Posterior cingulate gyrus (tissue), 11 donors: ENCODE data around the gene SNTG2.

Experiments
- DNase-seq, 10 donors: peaks; one replicate each; pipeline versions ENCODE4 v3.0.0 to v3.0.0-alpha.2; 2020 to 2021; ENCODE audit warnings: mixed read lengths in 3 of 10
- intact Hi-C: fragments of 100-400 bp; cut with DNase I; formaldehyde crosslinking; loops from one replicate; pipeline ENCODE4 v1.15.1; 2023

The SNTG2 gene

DNA sequence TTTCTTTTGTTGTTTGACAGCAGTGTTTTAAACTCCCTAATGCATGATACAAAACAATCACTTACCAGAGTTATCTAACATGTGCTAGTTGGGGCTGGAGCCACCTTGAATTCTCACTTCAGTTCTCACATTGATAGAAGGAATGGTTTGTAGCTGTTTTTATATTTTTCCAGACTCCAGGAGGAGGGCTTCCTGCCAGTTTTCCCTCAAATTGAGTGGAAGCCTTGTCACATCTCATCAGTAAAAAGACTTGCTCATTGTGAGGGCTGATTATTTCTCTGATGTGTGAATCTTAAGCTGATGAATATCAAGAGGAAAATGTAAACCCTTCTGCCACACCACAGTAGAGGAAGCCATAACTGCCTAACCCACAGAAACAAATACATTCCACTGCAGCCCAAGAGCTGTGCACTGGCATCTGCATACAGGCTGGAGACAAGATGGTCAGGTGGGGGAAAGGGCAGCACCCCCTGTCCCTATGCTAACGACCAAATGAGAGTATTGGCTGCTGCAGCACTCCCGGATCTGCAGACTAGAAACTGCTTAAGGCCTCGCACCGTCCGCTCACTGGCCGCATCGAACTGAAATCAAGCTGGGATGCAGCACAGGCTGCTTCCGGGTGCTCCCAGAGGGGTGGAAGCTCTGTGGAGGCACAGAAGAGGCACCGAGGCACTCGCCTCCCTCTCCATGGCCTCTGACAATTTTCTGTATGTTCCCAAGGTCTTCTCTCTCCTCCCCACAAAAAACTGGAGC lies 388.9 kb downstream of the SNTG2 start:
- intact Hi-C loops = loop anchor here (2.0 kb wide), 1 partner anchor 27 kb away; no protein-coding TSS in a partner anchor
- peak in 3 of 10 donors; percentile 7 to 27 (median 18) for DNase-seq

DNA sequence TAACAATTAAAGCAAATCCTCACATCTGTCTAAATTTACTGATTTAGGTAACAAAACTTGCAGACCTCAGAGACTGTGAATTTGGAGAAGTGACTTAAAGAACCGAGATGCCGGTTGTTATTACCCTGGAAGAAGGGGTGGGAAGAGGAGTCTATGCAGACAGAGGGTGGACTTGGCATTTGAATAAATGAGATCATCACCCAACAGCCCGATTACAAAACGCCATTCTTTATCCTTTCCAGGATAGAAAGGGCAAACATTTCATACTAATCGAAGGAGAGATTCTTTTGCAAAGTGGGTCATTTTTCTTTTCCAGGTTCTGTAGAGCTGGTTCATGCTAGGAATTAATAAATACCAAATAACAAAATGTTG lies 389.5 kb downstream of the SNTG2 start:
- no peak for DNase-seq
- intact Hi-C loops = loop anchor here (2.0 kb wide), 1 partner anchor 27 kb away; no protein-coding TSS in a partner anchor

DNA sequence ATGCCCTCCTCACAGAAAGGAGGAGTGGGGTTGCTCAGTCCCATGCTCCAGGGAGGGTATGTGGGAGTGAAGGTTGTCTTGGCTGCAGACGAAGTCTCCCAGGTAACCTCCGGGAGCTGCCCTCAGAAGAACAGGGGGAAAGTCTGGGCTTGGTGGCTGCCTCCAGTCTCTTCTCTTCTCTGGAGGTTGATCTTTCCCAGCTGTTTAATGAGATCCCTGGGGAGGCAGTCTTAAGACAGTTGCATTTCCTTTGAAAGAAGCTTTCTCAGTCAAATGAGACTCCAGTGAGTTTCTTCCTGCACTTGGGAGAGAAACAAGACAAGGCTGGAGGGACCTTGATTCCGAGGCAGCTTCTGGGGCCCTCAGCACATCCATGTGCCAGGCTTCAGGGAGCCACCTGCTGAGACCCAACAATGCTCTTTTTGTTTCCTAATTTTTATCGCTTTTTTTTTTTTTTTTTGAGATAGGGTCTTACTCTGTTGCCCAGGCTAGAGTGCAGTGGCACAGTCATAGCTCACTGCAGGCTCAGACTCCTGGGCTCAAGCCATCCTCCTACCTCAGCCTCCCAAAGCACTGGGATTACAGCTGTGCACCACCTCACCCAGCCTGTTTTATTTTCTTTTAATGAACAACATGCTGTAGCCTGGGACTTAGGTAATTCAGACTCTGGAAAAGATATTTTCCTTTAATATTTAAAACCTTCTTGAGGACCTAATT lies 390.9 kb downstream of the SNTG2 start:
- DNase-seq = no peak
- intact Hi-C loops = loop anchor here (2.0 kb wide), 1 partner anchor 25 kb away; no protein-coding TSS in a partner anchor

- intact Hi-C loops = no loop called here
- no peak for DNase-seq
These were observed 398.1 kb downstream of the SNTG2 start for GRCh38 chr2:1348789-1349188.

- intact Hi-C loops = no loop called here
- no peak for DNase-seq
These were observed 399.5 kb downstream of the SNTG2 start for GRCh38 chr2:1350111-1350510.

- intact Hi-C loops = no loop called here
- peak in 1 of 10 donors; percentile 57 for DNase-seq
These were observed 402.5 kb downstream of the SNTG2 start for GRCh38 chr2:1353124-1353523.

GRCh38 chr2:1353543-1353942 lies 402.9 kb downstream of the SNTG2 start:
- intact Hi-C loops = no loop called here
- no peak for DNase-seq

GRCh38 chr2:1360144-1360543 lies 409.5 kb downstream of the SNTG2 start:
- intact Hi-C loops = no loop called here
- peak in 1 of 10 donors; percentile 52 for DNase-seq

DNA sequence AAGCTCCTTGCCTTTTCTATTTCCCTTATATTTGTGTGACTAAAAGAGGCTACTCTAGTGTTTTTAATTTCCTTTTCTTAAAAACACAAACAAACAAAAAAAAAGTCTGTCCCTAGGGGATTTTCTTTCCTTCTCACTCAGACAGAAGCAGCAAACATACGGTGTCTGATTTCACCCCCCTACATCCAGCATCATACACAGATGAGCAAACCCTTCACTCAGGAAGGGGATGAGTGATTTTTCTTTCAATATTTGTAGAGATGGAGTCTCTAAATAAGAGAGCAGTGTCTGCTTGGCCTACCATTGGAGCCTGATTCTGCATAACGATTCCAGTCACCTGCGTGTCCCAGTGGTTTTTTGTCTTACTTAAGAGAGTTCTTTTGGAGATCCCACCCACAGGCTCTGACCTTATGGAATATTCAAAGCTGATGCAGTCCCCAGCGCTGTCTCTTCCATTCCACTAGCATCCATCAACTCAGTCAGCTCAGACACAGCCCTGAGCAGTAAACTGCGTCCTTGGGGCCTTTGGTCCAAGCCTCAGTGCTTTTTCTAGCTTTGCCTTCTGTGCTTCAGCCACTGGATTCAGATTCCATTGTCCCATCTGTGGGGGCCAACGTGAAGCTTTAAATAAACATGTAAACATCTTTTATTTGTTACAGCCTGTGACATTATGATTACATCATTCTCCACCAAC lies 410.1 kb downstream of the SNTG2 start:
- intact Hi-C loops = no loop called here

GRCh38 chr2:1363367-1363766 lies 412.7 kb downstream of the SNTG2 start:
- intact Hi-C loops = no loop called here
- no peak for DNase-seq

More for the DNA sequence above, 410.1 kb downstream of the SNTG2 start:
- no peak for DNase-seq

DNA sequence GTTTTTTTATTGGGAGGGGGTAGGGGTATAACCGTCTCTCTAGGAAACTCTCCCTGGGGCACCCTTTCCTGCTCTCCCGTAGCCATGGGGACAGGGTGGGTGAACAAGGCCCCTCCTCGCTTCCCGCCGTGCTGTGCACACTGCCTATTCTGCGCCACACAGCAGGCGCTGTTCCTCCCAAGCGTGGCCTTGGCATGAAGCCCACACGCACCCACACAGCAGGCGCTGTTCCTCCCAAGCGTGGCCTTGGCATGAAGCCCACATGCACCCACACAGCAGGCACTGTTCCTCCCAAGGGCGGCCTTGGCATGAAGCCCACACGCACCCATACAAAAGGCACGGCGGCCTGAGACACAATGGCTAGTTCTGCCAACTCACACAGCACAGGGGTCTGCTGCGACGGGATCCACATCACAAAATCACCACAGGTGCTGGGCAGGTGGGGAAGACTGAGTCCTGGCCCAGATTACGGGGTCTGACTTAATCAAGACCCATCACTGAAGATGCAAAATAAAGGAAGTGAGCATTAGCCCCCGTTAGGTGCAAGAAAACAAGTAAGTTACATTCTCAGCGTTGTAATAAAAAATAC lies 416.0 kb downstream of the SNTG2 start:
- intact Hi-C loops = loop anchor here (2.0 kb wide), 1 partner anchor 26 kb away; no protein-coding TSS in a partner anchor
- DNase-seq = peak; percentile 67 to 98 (median 84)

DNA sequence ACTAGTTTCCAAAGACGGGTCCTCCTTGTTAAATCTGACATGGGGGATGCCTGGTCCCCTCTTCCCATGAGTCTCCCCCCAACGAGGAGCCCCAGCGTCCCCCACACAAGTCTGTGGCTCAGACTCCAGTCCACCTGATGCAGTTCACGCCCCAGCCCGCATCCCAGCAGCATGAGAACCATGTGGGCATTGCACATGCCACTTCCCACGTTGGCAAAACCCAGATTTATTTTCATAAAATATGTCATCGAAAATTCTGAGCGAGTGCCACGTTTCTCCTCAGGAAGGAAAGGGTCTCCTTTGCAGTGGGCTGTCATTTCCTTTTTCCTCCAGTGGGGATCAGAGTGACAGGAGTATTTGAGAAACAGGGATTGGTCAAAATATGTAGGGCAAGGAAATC lies 417.0 kb downstream of the SNTG2 start:
- intact Hi-C loops = loop anchor here (2.0 kb wide), 1 partner anchor 27 kb away; no protein-coding TSS in a partner anchor
- peak in 1 of 10 donors; percentile 59 for DNase-seq

DNA sequence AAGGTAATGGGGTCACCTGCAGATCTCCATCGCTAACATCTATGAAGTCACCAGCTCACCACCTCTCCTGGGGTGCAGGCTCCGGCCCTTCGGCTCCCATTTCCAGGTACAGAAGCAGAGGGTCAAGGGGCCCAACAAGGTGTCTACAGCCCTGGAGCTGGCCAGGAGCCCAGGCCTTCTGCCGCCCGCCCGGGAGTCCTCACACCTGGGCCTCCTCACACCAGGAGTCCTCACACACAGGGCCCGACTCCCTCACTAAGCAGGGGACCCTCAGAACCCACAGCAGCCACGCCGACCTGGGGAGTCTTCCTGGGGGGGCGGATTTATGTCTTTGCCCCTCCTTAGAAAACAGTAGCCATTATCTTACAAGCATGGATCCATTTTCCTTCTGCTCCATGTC lies 419.3 kb downstream of the SNTG2 start:
- peak in 1 of 10 donors; percentile 76 for DNase-seq
- intact Hi-C loops = no loop called here

- DNase-seq = no peak
These were observed 419.8 kb downstream of the SNTG2 start for GRCh38 chr2:1370461-1370860.

GRCh38 chr2:1371082-1371481 lies 420.4 kb downstream of the SNTG2 start:
- DNase-seq = no peak
- intact Hi-C loops = no loop called here

More at GRCh38 chr2:1370461-1370860, 419.8 kb downstream of the SNTG2 start:
- intact Hi-C loops = no loop called here

GRCh38 chr2:1373830-1374229 lies 423.2 kb downstream of the SNTG2 start:
- no peak for DNase-seq
- intact Hi-C loops = no loop called here

GRCh38 chr2:1374287-1374686 lies 423.6 kb downstream of the SNTG2 start:
- no peak for DNase-seq
- intact Hi-C loops = no loop called here

- DNase-seq = no peak
- intact Hi-C loops = no loop called here
These were observed 425.1 kb downstream of the SNTG2 start for GRCh38 chr2:1375794-1376193.

GRCh38 chr2:1377473-1377872 lies 426.8 kb downstream of the SNTG2 start:
- intact Hi-C loops = no loop called here
- no peak for DNase-seq

- intact Hi-C loops = no loop called here
- DNase-seq = no peak
These were observed 428.0 kb downstream of the SNTG2 start for GRCh38 chr2:1378456-1379150.
